Endothelial cell of umbilical vein (primary cell): ENCODE results near the gene GRIK1. TPM values are rescaled to one million over a fixed set of nuclear protein-coding genes. Genes with fewer than 3 reads are reported as not detected.

Experiments
- BruUV-seq: library from RNA; stranded (reverse); fragments of 400-500 nt; replicated peaks from 2 replicates; lab custom pipeline; 2021; lab: Mats Ljungman, UMichigan
- CTCF ChIA-PET: fragments of 300-600, 350-600 bp; sonication (Branson Sonifier 250); formaldehyde crosslinking; loops from one replicate; lab custom pipeline; 2021; ENCODE audit warnings: antibody characterized with exemption, inconsistent platforms; lab: Charles Lee
- POLR2A ChIA-PET: fragments of 300-600, 350-600 bp; sonication (Branson Sonifier 250); formaldehyde crosslinking; loops from one replicate; lab custom pipeline; 2021; ENCODE audit warnings: antibody characterized with exemption, inconsistent platforms; lab: Charles Lee
- DNase-seq: peaks from one replicate; pipeline ENCODE4 v3.0.0-alpha.2; 2011; ENCODE audit warnings: low read depth, low spot score
- FAIRE-seq: peaks from 2 replicates; lab custom pipeline; 2011; peaks lifted over from hg19 to GRCh38; lab: Jason Lieb, UNC
- H2AFZ ChIP-seq: 2 replicates; pipeline ENCODE4 v1.6.0; 2012; ENCODE audit warnings: low read depth, low read length, control low read depth, inconsistent platforms
- H3K27ac ChIP-seq: 2 replicates; pipeline ENCODE4 v1.5.1; 2011; ENCODE audit warnings: low read depth, mild to moderate bottlenecking, control low read depth, low read length, moderate library complexity; ENCODE audit not compliant: insufficient read depth
- H3K27me3 ChIP-seq, 2 experiments: 2 replicates each; pipeline versions ENCODE4 v1.6.0 to v1.6.1; 2011; ENCODE audit warnings: low read length in 2 of 2, mixed read lengths in 1 of 2; ENCODE audit not compliant: control insufficient read depth in 2 of 2, insufficient read depth in 2 of 2
- H3K36me3 ChIP-seq, 2 experiments: 2 replicates in 1 of 2; 3 replicates in 1 of 2; pipeline ENCODE4 v1.5.1; 2011; ENCODE audit warnings: low read length in 2 of 2, mild to moderate bottlenecking in 1 of 2, moderate library complexity in 1 of 2; ENCODE audit not compliant: control insufficient read depth in 2 of 2, insufficient read depth in 2 of 2; ENCODE audit errors: extremely low read depth in 1 of 2
- H3K4me1 ChIP-seq: 3 replicates; pipeline ENCODE4 v1.5.1; 2011; ENCODE audit warnings: mild to moderate bottlenecking, low read length; ENCODE audit not compliant: control insufficient read depth, insufficient read depth; ENCODE audit errors: extremely low read depth
- H3K4me2 ChIP-seq: 2 replicates; pipeline ENCODE4 v1.6.1; 2011; ENCODE audit warnings: low read length, control low read depth, mixed read lengths; ENCODE audit not compliant: insufficient read depth
- H3K4me3 ChIP-seq, 3 experiments: fragments of 200-600 bp in 1 of 3; sonication (generic), shearing (Covaris generic) in 1 of 3; replicated peaks in 1 of 3; 2 replicates each; pipeline ENCODE4 v1.5.1; 2011 to 2016; ENCODE audit warnings: control low read depth in 3 of 3, low read length in 3 of 3, mild to moderate bottlenecking in 2 of 3, inconsistent platforms in 1 of 3, low read depth in 1 of 3, moderate library complexity in 1 of 3; ENCODE audit not compliant: insufficient read depth in 1 of 3
- H3K79me2 ChIP-seq: 2 replicates; pipeline ENCODE4 v1.6.0; 2012; ENCODE audit warnings: low read length, inconsistent platforms; ENCODE audit not compliant: control insufficient read depth, insufficient read depth
- H3K9ac ChIP-seq: replicated peaks from 2 replicates; pipeline ENCODE3; 2011; ENCODE audit warnings: low read length, control low read depth; ENCODE audit not compliant: insufficient read depth; ENCODE audit errors: extremely low read depth
- H3K9me1 ChIP-seq: replicated peaks from 3 replicates; pipeline ENCODE4 v1.6.0; 2011; ENCODE audit warnings: mild to moderate bottlenecking, low read length; ENCODE audit not compliant: control insufficient read depth, insufficient read depth; ENCODE audit errors: extremely low read depth
- H3K9me3 ChIP-seq: replicated peaks from 2 replicates; pipeline ENCODE4 v1.5.1; 2012; ENCODE audit warnings: low read length, inconsistent platforms; ENCODE audit not compliant: control insufficient read depth, insufficient read depth
- H4K20me1 ChIP-seq: replicated peaks from 2 replicates; pipeline ENCODE3; 2011; ENCODE audit warnings: mild to moderate bottlenecking, low read length; ENCODE audit not compliant: control insufficient read depth, insufficient read depth; ENCODE audit errors: extremely low read depth
- EZH2 ChIP-seq: IDR thresholded peaks from 2 replicates; pipeline ENCODE4 v1.6.1; 2012; ENCODE audit warnings: borderline replicate concordance, low read depth, mild to moderate bottlenecking, moderate library complexity, low read length, inconsistent platforms; ENCODE audit not compliant: severe bottlenecking
- FOS ChIP-seq: IDR thresholded peaks from 2 replicates; pipeline ENCODE4 v1.6.1; 2011; ENCODE audit warnings: mild to moderate bottlenecking, low read length, moderate library complexity, borderline replicate concordance; ENCODE audit not compliant: insufficient read depth
- GATA2 ChIP-seq: IDR thresholded peaks from 2 replicates; pipeline ENCODE4 v1.7.0; 2011; ENCODE audit warnings: low read depth, mild to moderate bottlenecking, moderate library complexity, mixed read lengths, low read length; ENCODE audit not compliant: insufficient read length, insufficient read depth
- JUN ChIP-seq: IDR thresholded peaks from 2 replicates; pipeline ENCODE4 v1.6.1; 2011; ENCODE audit warnings: borderline replicate concordance, low read depth; ENCODE audit not compliant: insufficient read length, insufficient read depth
- MYC ChIP-seq: IDR thresholded peaks from one replicate; pipeline ENCODE4 v1.6.1; 2011; ENCODE audit warnings: mild to moderate bottlenecking, low read depth, low read length
- POLR2A ChIP-seq: IDR thresholded peaks from 2 replicates; pipeline ENCODE4 v1.6.1; 2012; ENCODE audit warnings: low read depth, mild to moderate bottlenecking, control low read depth, low read length
- POLR2AphosphoS5 ChIP-seq: IDR thresholded peaks from 2 replicates; pipeline ENCODE4 v1.6.1; 2012; ENCODE audit warnings: low read depth, mild to moderate bottlenecking, control low read depth, low read length, moderate library complexity; ENCODE audit not compliant: insufficient read depth
- dilution Hi-C: fragments of 300-500 bp; cut with MboI; formaldehyde crosslinking; loops from one replicate; pipeline ENCODE4 v1.15.0; 2019; ENCODE audit warnings: low sequenced_read_pairs; ENCODE audit not compliant: extremely low pct_ligation_motif_present
- intact Hi-C: fragments of 100-400 bp; cut with micrococcal nuclease; formaldehyde crosslinking; loops from one replicate; pipeline ENCODE4 v1.10.0; 2022
- polyA plus RNA-seq, 4 experiments: library from polyadenylated mRNA; depleted of rRNA in 3 of 4; stranded (reverse) in 3 of 4; unstranded in 1 of 4; fragments of >200 nt; gene quantifications; 2 replicates each; pipeline versions ENCODE4 v1.2.1 to v1.2.3, GENCODE V29; 2011 to 2012; ENCODE audit warnings: missing spikeins in 1 of 4
- total RNA-seq: library from RNA; stranded (reverse); gene quantifications from 2 replicates; pipeline ENCODE4 v1.2.3, GENCODE V29; 2021
- TF ChIP-seq, protein P1 (sequence below): IDR thresholded peaks from 2 replicates; pipeline ENCODE4 v1.6.1; 2011; ENCODE audit not compliant: insufficient read depth, insufficient read length
- TF ChIP-seq, protein P2 (sequence below), 2 donors: IDR thresholded peaks; 1 replicate in 1 of 2; 2 replicates in 1 of 2; pipeline ENCODE4 v1.5.1; 2011; ENCODE audit warnings: low read length in 2 of 2, mild to moderate bottlenecking in 2 of 2, moderate library complexity in 2 of 2, control low read depth in 1 of 2, inconsistent platforms in 1 of 2, low read depth in 1 of 2; ENCODE audit not compliant: insufficient read depth in 1 of 2; ENCODE audit errors: extremely low read depth in 1 of 2

GRIK1 gene
- total and polyA plus RNA-seq, 2 donors (not counting 3 experiments of a cell fraction or from before 2014, with no cell fraction given): not detected

GRCh38 chr21:29822064-29822463, 117.7 kb downstream of the GRIK1 start:
- Histone ChIP-seq H3K27ac (no peak overlapping the region), H3K79me2 (no peaks in the 10 kb centered on the region), H4K20me1 (no peaks in the 10 kb centered on the region), H3K27me3 (no peaks in the 10 kb centered on the region), H3K9me1 (no peaks in the 10 kb centered on the region), H3K36me3 (no peaks in the 10 kb centered on the region), H3K4me2 (no peak overlapping the region), H3K4me3 (no peak overlapping the region), H3K4me1 (no peaks in the 10 kb centered on the region), H3K9me3 (no peaks in the 10 kb centered on the region), H3K9ac (no peak overlapping the region), H2AFZ (no peak overlapping the region)
- CTCF ChIA-PET: no interaction called here
- no TSS peak for BruUV-seq
- intact Hi-C loops (no loop called here), dilution Hi-C loops (no loop called here)
- FAIRE-seq (no peak), DNase-seq (no peak)
- TF ChIP-seq JUN: no peak
- TF ChIP-seq GATA2: no peak
- no peak for TF ChIP-seq EZH2
- no peak for TF ChIP-seq POLR2A
- no peak for TF ChIP-seq POLR2AphosphoS5
- no peak for TF ChIP-seq MYC
- TF ChIP-seq, protein P1, sequence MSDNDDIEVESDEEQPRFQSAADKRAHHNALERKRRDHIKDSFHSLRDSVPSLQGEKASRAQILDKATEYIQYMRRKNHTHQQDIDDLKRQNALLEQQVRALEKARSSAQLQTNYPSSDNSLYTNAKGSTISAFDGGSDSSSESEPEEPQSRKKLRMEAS: no peak
- TF ChIP-seq, protein P2, sequence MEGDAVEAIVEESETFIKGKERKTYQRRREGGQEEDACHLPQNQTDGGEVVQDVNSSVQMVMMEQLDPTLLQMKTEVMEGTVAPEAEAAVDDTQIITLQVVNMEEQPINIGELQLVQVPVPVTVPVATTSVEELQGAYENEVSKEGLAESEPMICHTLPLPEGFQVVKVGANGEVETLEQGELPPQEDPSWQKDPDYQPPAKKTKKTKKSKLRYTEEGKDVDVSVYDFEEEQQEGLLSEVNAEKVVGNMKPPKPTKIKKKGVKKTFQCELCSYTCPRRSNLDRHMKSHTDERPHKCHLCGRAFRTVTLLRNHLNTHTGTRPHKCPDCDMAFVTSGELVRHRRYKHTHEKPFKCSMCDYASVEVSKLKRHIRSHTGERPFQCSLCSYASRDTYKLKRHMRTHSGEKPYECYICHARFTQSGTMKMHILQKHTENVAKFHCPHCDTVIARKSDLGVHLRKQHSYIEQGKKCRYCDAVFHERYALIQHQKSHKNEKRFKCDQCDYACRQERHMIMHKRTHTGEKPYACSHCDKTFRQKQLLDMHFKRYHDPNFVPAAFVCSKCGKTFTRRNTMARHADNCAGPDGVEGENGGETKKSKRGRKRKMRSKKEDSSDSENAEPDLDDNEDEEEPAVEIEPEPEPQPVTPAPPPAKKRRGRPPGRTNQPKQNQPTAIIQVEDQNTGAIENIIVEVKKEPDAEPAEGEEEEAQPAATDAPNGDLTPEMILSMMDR (IDR thresholded peaks at IDR 0.05; ENCODE audit: extremely low read depth in 1 of 2, insufficient read depth in 1 of 2, low read depth in 1 of 2, low read length in 2 of 2): no peak
- no peak for TF ChIP-seq FOS
- POLR2A ChIA-PET: no interaction called here
